Panc1 (cell line): ENCODE measurements around the gene TDRD7.

ENCODE experiments used
- POLR2AphosphoS5 ChIP-seq: IDR thresholded peaks from 2 replicates; pipeline ENCODE4 v1.6.1; 2012; ENCODE audit warnings: mild to moderate bottlenecking, low read depth, low read length, moderate library complexity
- TCF7L2 ChIP-seq: IDR thresholded peaks from 2 replicates; pipeline ENCODE4 v1.6.1; 2011; ENCODE audit warnings: mild to moderate bottlenecking, low read depth, low read length, inconsistent platforms
- TF ChIP-seq, protein P1 (sequence below): fragments of 450-650 bp; IDR thresholded peaks from 2 replicates; pipeline ENCODE4 v1.5.1; 2017; ENCODE audit warnings: mild to moderate bottlenecking

DNA sequence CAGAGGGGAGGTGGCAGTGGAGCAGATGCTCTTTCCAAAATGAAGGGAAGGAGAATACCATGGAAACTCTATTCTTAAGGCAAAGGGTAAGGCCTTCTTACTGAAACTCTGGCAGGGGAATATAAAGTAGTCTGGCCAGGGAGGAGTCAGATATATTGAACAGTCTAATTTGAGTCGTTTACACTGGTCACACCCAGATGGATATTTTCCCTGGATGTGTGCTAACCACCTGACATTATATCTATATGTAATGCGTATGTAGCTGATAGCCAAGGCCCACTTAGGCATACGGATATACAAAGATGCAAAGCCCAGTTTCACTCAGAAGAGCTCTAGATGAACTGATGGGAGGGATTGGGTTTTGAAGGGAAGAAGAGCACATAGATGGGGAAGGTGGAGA is 7.0 kb downstream of the TDRD7 start:
- TF ChIP-seq, protein P1, sequence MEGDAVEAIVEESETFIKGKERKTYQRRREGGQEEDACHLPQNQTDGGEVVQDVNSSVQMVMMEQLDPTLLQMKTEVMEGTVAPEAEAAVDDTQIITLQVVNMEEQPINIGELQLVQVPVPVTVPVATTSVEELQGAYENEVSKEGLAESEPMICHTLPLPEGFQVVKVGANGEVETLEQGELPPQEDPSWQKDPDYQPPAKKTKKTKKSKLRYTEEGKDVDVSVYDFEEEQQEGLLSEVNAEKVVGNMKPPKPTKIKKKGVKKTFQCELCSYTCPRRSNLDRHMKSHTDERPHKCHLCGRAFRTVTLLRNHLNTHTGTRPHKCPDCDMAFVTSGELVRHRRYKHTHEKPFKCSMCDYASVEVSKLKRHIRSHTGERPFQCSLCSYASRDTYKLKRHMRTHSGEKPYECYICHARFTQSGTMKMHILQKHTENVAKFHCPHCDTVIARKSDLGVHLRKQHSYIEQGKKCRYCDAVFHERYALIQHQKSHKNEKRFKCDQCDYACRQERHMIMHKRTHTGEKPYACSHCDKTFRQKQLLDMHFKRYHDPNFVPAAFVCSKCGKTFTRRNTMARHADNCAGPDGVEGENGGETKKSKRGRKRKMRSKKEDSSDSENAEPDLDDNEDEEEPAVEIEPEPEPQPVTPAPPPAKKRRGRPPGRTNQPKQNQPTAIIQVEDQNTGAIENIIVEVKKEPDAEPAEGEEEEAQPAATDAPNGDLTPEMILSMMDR: no peak
- no peak for TF ChIP-seq TCF7L2
- TF ChIP-seq POLR2AphosphoS5: no peak
